Karpas-422 (cell line): ENCODE results near the gene UNC5B. TPM values are rescaled to one million over a fixed set of nuclear protein-coding genes. Genes with fewer than 3 reads are reported as not detected.

Source experiments
- DNase-seq: peaks from one replicate; pipeline ENCODE4 v3.0.0-alpha.2; 2015
- H2AFZ ChIP-seq: fragments of 200-600 bp; sonication (generic); 2 replicates; pipeline ENCODE4 v1.6.1; 2014; ENCODE audit warnings: antibody characterized with exemption, low read length, mixed read lengths
- H3K27ac ChIP-seq: fragments of 200-600 bp; sonication (generic); 2 replicates; pipeline ENCODE4 v1.5.1; 2014; ENCODE audit warnings: mild to moderate bottlenecking, low read length, moderate library complexity
- H3K27me3 ChIP-seq: fragments of 200-600 bp; sonication (generic); 2 replicates; pipeline ENCODE4 v1.6.1; 2014; ENCODE audit warnings: low read length, mixed read lengths
- H3K36me3 ChIP-seq: fragments of 200-600 bp; sonication (generic); 2 replicates; pipeline ENCODE4 v1.6.1; 2014; ENCODE audit warnings: low read length, mixed read lengths; ENCODE audit not compliant: insufficient read depth
- H3K4me1 ChIP-seq: fragments of 200-600 bp; sonication (generic); 2 replicates; pipeline ENCODE4 v1.6.1; 2014; ENCODE audit warnings: mild to moderate bottlenecking, low read length, mixed read lengths
- H3K4me2 ChIP-seq: fragments of 200-600 bp; sonication (generic); 2 replicates; pipeline ENCODE4 v1.6.1; 2014; ENCODE audit warnings: low read length, low read depth, mild to moderate bottlenecking; ENCODE audit not compliant: poor library complexity, severe bottlenecking
- H3K4me3 ChIP-seq: fragments of 200-600 bp; sonication (generic); 2 replicates; pipeline ENCODE4 v1.5.1; 2014; ENCODE audit warnings: mild to moderate bottlenecking, antibody characterized with exemption, low read length, mixed read lengths
- H3K79me2 ChIP-seq: fragments of 200-600 bp; sonication (generic); 2 replicates; pipeline ENCODE4 v1.6.1; 2014; ENCODE audit warnings: mild to moderate bottlenecking, low read length, mixed read lengths
- H3K9ac ChIP-seq: fragments of 200-600 bp; sonication (generic); 2 replicates; pipeline ENCODE4 v1.6.0; 2014; ENCODE audit warnings: low read length
- H3K9me2 ChIP-seq: fragments of 200-600 bp; sonication (generic), shearing (Covaris generic); replicated peaks from 2 replicates; pipeline ENCODE4 v1.6.0; 2014; ENCODE audit warnings: mild to moderate bottlenecking, low read length, moderate library complexity; ENCODE audit not compliant: insufficient read depth
- H3K9me3 ChIP-seq: fragments of 300-700, 200-600 bp; sonication (generic); 2 replicates; pipeline ENCODE4 v1.6.1; 2014; ENCODE audit warnings: low read length, mixed read lengths
- H4K20me1 ChIP-seq: fragments of 200-600 bp; sonication (generic); 2 replicates; pipeline ENCODE4 v1.6.1; 2014; ENCODE audit warnings: mild to moderate bottlenecking, antibody characterized with exemption, low read length, low read depth; ENCODE audit not compliant: insufficient read depth
- total RNA-seq: library from RNA; depleted of rRNA; stranded (reverse); fragments of >200 nt; shearing (Covaris generic); gene quantifications from 2 replicates; pipeline ENCODE4 v1.2.3, GENCODE V29; 2014; ENCODE audit warnings: low replicate concordance

Gene UNC5B
- total RNA-seq, 1 experiment from 2014 or later = not detected

DNA sequence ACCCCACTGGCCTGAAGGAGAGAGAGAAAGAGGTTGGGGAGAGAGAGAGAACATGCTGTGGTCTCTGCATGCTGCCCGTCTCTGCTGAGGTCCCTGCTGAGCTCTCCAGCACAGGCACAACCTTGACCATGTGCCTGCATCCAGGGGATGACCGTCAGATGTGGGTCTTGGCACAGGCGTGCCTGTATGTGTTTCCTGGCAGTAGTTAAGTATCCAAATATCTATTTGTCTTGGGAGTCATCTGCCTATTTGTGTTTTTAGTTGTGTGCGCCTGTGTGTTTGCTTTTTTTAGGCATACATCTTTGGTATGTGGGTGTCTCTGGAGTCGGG lies 1.9 kb upstream of the UNC5B start:
- H3K4me3 ChIP-seq = no peak overlapping the region
- DNase-seq = no peak
- H3K36me3 ChIP-seq = no peaks in the 10 kb centered on the region
- H3K79me2 ChIP-seq = no peaks in the 10 kb centered on the region
- H3K9ac ChIP-seq = no peak overlapping the region
- H3K27ac ChIP-seq = no peak overlapping the region
- H2AFZ ChIP-seq = no peak overlapping the region
- no peaks in the 10 kb centered on the region for H3K9me2 ChIP-seq
- no peak overlapping the region for H3K4me2 ChIP-seq
- no peaks in the 10 kb centered on the region for H3K9me3 ChIP-seq
- no peaks in the 10 kb centered on the region for H3K4me1 ChIP-seq
- H4K20me1 ChIP-seq = no peaks in the 10 kb centered on the region
- no peaks in the 10 kb centered on the region for H3K27me3 ChIP-seq

DNA sequence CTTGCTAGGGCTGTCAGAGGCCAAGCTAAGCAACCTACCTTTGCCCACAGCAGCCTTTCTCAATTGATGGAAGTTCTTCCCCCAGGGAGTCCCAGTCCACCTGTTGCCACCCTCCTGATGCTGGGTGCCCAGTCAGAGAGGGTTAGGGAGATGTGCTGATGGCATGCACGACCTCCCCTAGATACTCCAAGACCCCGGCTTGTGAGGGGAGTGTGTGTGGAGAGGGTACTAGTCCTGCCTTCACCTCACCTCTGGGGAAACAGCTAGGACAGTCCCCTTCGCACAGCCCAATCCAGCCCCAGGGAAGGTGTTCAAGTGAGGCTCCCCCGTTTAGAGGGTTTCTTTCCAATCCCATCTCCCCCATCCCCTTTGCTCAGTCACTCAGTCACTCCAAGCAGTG lies 1.3 kb upstream of the UNC5B start:
- H3K4me1 ChIP-seq = no peaks in the 10 kb centered on the region

DNA sequence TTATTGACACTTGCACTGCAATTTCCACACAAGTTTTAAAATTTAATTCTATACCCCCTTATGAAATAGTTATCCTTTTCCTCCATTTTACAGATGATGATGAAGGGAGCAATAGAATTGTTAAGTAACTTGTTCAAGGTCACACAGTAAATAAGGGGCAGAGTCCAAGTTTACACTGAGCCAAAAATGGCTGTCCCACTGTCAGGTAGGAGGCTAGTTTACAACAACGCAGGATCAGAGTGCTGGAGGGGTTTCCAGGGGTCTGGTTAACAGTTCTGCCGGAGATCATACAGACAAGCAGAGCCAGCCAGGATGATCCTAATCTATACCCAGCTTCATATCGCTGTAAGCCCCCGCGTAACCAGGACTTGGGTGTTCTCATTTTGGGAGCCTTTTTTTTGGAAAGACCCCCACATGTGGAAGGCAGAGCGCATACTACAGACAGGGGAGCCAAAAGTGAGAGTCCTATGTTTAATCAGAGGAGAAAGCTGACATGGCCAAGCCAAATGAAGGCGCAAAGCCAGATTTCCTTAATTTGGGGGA lies 524 bp upstream of the UNC5B start:
- Histone ChIP-seq H3K36me3 (no peaks in the 10 kb centered on the region), H3K27ac (no peak overlapping the region), H4K20me1 (no peaks in the 10 kb centered on the region), H3K9me2 (no peaks in the 10 kb centered on the region), H3K4me2 (no peak overlapping the region), H3K79me2 (no peaks in the 10 kb centered on the region), H3K9ac (no peak overlapping the region), H3K9me3 (no peaks in the 10 kb centered on the region), H3K4me1 (no peaks in the 10 kb centered on the region), H2AFZ (no peak overlapping the region), H3K27me3 (no peaks in the 10 kb centered on the region), H3K4me3 (no peak overlapping the region)
- DNase-seq = no peak

More for the DNA sequence above, 1.3 kb upstream of the UNC5B start:
- Histone ChIP-seq H3K9me2 (no peaks in the 10 kb centered on the region), H3K9ac (no peak overlapping the region), H2AFZ (no peak overlapping the region), H3K27ac (no peak overlapping the region), H4K20me1 (no peaks in the 10 kb centered on the region), H3K4me2 (no peak overlapping the region), H3K27me3 (no peaks in the 10 kb centered on the region), H3K9me3 (no peaks in the 10 kb centered on the region), H3K79me2 (no peaks in the 10 kb centered on the region), H3K4me3 (no peak overlapping the region), H3K36me3 (no peaks in the 10 kb centered on the region)
- no peak for DNase-seq

DNA sequence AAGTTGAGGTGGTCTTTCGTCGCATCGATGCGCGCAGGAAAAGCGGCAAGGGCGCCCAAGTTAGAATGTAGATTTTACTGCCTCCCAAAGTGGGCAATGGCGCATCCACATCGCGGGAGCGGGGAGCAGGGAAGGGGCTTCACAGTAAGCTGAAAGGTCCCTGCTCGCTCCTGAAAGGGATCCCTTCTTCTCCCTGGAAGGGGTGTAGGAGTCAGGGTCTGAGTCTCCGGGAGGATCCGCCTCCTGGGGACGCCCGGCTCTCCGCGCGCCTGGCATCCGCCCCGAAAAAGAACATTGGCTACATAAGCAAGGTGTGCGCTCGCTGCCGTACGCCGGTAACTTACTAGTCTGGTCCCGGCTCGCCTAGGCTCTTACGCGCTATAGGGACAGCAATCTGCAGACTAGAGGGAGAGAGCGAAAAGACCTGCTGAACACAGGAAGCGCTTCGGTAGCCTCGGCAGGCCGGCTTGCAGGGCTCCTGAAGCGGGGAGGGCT lies 804 bp downstream of the UNC5B start:
- no peak for DNase-seq
- Histone ChIP-seq H3K9me2 (no peaks in the 10 kb centered on the region), H3K27me3 (no peaks in the 10 kb centered on the region), H3K4me2 (no peak overlapping the region), H3K9ac (no peak overlapping the region), H3K79me2 (no peaks in the 10 kb centered on the region), H4K20me1 (no peaks in the 10 kb centered on the region), H3K27ac (no peak overlapping the region), H3K9me3 (no peaks in the 10 kb centered on the region), H3K36me3 (no peaks in the 10 kb centered on the region), H2AFZ (no peak overlapping the region), H3K4me1 (no peaks in the 10 kb centered on the region), H3K4me3 (no peak overlapping the region)

DNA sequence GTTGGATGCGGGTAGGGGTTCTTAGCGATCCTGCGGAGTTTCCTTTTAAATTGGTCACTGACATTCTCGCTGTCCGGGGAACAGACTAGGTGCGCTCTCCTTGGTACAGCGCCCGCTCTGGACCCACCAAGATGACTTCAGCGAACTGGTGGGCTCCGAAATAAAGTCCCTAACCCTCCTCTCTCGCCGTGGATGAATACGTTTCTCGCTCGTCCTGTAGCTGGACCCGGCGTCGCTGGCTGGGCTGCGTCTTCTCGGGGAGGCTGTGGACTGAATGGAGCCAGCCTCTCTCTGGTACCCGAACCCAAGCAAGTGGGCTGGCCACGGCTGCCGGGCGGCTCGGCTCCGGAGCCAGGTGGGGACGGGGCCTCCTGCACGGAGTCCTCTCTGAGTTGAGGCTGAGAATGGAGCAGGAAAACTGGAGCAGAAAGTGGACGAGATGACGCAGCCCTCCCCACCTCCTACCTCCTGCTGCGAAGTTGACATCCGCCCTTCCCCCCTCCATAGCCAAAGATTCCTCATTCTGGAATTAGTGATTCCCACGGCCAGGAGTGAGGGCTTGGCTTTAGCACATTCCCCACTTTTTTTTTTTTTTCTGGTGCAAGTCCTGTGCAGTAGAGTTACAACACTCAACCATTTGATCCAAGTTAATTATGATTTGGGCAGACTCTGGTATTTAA lies 1.5 kb downstream of the UNC5B start:
- Histone ChIP-seq H3K4me2 (no peak overlapping the region), H3K36me3 (no peaks in the 10 kb centered on the region), H2AFZ (no peak overlapping the region), H3K4me3 (no peak overlapping the region), H3K27me3 (no peaks in the 10 kb centered on the region), H3K4me1 (no peaks in the 10 kb centered on the region), H3K27ac (no peak overlapping the region), H3K79me2 (no peaks in the 10 kb centered on the region), H3K9me2 (no peaks in the 10 kb centered on the region), H3K9ac (no peak overlapping the region), H3K9me3 (no peaks in the 10 kb centered on the region), H4K20me1 (no peaks in the 10 kb centered on the region)
- DNase-seq = no peak

DNA sequence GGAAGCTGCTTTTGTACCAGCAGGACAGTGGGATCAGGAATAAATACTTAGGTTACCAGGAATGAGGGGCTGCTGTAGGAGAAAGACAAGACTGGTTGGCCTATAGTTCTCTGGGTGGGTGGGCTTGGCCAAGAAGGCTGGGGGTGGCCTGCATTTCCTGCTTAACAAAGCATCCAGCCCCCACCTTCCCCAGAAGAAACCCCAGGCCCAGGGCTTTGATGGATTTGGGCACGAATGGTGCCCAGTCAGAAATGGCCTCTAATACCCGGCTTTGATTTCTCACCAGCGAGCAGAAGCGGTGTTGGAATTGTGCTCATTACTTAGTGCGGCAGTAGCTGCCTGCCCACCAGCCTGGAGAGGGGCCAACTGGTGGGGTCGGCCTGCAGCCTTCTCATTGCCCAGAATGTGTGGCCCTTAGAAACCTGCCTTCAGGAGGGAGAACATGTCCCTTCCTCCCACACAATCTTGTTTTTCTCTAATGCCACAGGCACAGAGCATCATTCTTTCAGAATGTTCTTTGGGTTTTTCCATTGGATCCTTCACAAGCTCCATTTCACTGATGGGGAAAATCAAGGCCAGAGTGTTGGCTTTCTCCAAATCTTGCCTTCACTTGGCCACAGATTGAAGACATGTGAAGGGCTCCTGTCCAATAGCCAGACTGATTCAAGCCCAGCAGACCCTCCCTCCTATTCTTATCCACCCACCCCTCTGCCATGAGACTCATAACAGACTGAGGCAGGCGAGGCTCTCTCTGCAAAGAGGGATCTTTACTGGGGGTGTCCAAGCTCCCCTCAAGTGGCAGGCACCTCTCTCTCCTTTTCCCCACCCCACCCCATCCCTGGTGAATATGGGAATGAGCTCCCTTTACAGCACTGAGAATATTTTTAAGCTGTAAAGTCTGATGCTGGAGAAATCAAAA lies 2.5 kb downstream of the UNC5B start:
- no peak overlapping the region for H3K4me3 ChIP-seq
- no peaks in the 10 kb centered on the region for H3K4me1 ChIP-seq
- H3K9ac ChIP-seq = no peak overlapping the region
- H3K9me2 ChIP-seq = no peaks in the 10 kb centered on the region
- H3K4me2 ChIP-seq = no peak overlapping the region
- no peaks in the 10 kb centered on the region for H4K20me1 ChIP-seq
- no peaks in the 10 kb centered on the region for H3K9me3 ChIP-seq
- no peak for DNase-seq
- no peaks in the 10 kb centered on the region for H3K79me2 ChIP-seq
- no peak overlapping the region for H2AFZ ChIP-seq
- no peak overlapping the region for H3K27ac ChIP-seq
- H3K36me3 ChIP-seq = no peaks in the 10 kb centered on the region
- no peaks in the 10 kb centered on the region for H3K27me3 ChIP-seq

DNA sequence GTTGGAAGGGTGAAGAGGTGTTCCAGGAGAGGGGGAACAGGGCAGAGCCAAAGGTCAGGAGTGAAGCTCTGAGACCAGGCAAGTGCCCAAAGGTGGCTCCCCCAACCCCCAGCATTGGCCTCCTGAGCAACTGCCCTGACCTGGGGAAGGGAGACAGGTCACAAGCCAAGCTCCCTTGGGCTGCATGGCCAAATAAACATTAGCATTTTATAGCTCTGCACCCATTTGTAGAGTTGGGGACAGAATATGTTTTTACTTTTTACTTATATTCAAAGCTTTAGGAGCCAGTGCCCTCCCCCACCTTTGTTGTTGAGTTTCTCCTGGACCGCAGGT lies 4.0 kb downstream of the UNC5B start:
- no peak overlapping the region for H3K27ac ChIP-seq
- H4K20me1 ChIP-seq = no peaks in the 10 kb centered on the region
- no peaks in the 10 kb centered on the region for H3K36me3 ChIP-seq
- H3K79me2 ChIP-seq = no peaks in the 10 kb centered on the region
- no peaks in the 10 kb centered on the region for H3K27me3 ChIP-seq
- no peak overlapping the region for H3K4me2 ChIP-seq
- DNase-seq = no peak
- H2AFZ ChIP-seq = no peak overlapping the region
- H3K4me3 ChIP-seq = no peak overlapping the region
- no peaks in the 10 kb centered on the region for H3K9me3 ChIP-seq
- no peak overlapping the region for H3K9ac ChIP-seq
- H3K4me1 ChIP-seq = no peaks in the 10 kb centered on the region
- H3K9me2 ChIP-seq = no peaks in the 10 kb centered on the region

DNA sequence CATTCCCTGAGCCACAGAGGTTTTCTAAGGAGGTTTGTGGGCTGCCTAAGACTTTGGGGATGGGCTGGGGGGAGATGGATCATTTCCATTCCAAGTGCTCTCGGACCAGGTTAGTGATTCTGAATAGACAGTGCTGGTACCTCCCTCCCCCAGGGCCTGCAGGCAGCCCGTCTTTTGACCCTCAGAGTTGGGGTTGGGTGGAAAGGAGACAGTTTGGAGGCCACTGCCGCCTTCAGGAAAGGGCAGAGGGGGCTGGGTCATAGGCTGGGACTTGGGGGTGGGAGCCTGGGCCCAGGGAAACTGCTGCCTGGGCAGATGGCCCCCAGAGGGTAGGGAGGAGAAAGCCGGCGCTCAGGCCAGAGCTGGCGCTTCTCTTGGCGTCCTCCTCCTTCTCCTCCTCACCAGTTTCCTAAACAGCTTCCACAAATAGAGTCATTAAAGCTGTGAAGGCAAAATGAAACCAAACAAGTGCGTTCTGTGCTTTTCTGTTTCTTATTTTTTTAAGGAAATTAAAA lies 4.4 kb downstream of the UNC5B start:
- Histone ChIP-seq H3K9me2 (no peaks in the 10 kb centered on the region), H3K27ac (no peak overlapping the region), H3K4me3 (no peak overlapping the region), H3K4me2 (no peak overlapping the region), H3K9ac (no peak overlapping the region), H3K9me3 (no peaks in the 10 kb centered on the region), H2AFZ (no peak overlapping the region), H3K4me1 (no peaks in the 10 kb centered on the region), H4K20me1 (no peaks in the 10 kb centered on the region), H3K27me3 (no peaks in the 10 kb centered on the region), H3K79me2 (no peaks in the 10 kb centered on the region), H3K36me3 (no peaks in the 10 kb centered on the region)
- DNase-seq = no peak
